HG02642 (cell line): ENCODE data around the gene ZNF532.

Experiments used
- ATAC-seq: cut with Tn5 transposase; IDR thresholded peaks from one replicate; pipeline ENCODE4 v1.9.1; 2021; ENCODE audit warnings: mild to moderate bottlenecking; ENCODE audit not compliant: unreplicated experiment, poor library complexity

ZNF532 gene

GRCh38 chr18:58934933-58935577 is 70.4 kb downstream of the ZNF532 start:
- no peak for ATAC-seq

GRCh38 chr18:58937071-58937886 is 72.6 kb downstream of the ZNF532 start:
- ATAC-seq = no peak

- no peak for ATAC-seq
Measured at GRCh38 chr18:58937887-58938267, 73.2 kb downstream of the ZNF532 start.

GRCh38 chr18:58941426-58942099 is 76.9 kb downstream of the ZNF532 start:
- ATAC-seq = no peak

- ATAC-seq = no peak
Measured at GRCh38 chr18:58943896-58944295, 79.2 kb downstream of the ZNF532 start.

GRCh38 chr18:58947136-58947732 is 82.6 kb downstream of the ZNF532 start:
- peak; percentile 44 for ATAC-seq

GRCh38 chr18:58949031-58949430 is 84.4 kb downstream of the ZNF532 start:
- ATAC-seq = no peak

GRCh38 chr18:58951986-58952702 is 87.5 kb downstream of the ZNF532 start:
- ATAC-seq = no peak

- no peak for ATAC-seq
Measured at GRCh38 chr18:58952858-58953257, 88.2 kb downstream of the ZNF532 start.

- ATAC-seq = no peak
Measured at GRCh38 chr18:58953627-58954026, 89.0 kb downstream of the ZNF532 start.

GRCh38 chr18:58955001-58955400 is 90.3 kb downstream of the ZNF532 start:
- no peak for ATAC-seq

- ATAC-seq = no peak
Measured at GRCh38 chr18:58955738-58956137, 91.1 kb downstream of the ZNF532 start.

- ATAC-seq = no peak
Measured at GRCh38 chr18:58958628-58959027, 94.0 kb downstream of the ZNF532 start.

GRCh38 chr18:58960508-58960907 is 95.8 kb downstream of the ZNF532 start:
- no peak for ATAC-seq

- no peak for ATAC-seq
Measured at GRCh38 chr18:58960946-58961722, 96.5 kb downstream of the ZNF532 start.

- ATAC-seq = no peak
Measured at GRCh38 chr18:58962336-58962735, 97.7 kb downstream of the ZNF532 start.

GRCh38 chr18:58965291-58966004 is 100.8 kb downstream of the ZNF532 start:
- ATAC-seq = no peak

GRCh38 chr18:58966005-58966677 is 101.5 kb downstream of the ZNF532 start:
- no peak for ATAC-seq
